ENCODE data around the gene KCTD3.

Gene KCTD3

DNA sequence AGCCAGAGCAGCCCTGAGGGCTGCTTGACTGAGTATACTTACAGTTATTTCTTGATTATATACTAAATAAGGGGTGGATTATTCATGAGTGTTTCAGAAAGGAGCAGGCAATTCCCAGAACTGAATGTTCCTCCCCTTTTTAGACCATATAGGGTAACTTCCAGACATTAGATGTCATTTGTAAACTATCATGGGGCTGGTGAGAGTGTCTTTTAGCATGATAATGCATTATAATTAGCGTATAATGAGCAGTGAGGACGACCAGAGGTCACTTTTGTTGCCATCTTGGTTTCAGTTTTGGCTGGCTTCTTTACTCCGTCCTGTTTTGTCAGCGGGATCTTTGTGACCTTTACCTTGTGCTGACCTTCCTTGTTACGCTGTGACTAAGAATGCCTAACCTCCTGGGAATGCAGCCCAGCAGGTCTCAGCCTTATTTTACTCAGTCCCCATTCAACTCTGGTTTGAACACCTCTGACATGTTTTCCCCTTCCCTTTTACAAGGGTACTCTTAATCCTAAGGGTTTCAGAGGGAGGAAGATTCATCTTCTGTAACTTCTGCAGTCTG lies 16.2 kb downstream of the KCTD3 start:
- Histone ChIP-seq H2AFZ (ENCODE audit: low read length) (no peak overlapping the region), H3K36me3 (replicated peaks; ENCODE audit: insufficient read depth, low read length) (0 out of 2 replicates have a peak, but pooled peaks cover 8% of the 10 kb centered on the region), H3K79me2 (ENCODE audit: low read length) (peaks cover under 1% of the 10 kb centered on the region; the same call in 1 of the 2 replicates), H3K9ac (ENCODE audit: low read length) (no peak overlapping the region), H3F3A (ENCODE audit: insufficient read depth, low read length) (no peaks in the 10 kb centered on the region), H3K9me2 (replicated peaks; ENCODE audit: insufficient read depth, low read length) (no peaks in the 10 kb centered on the region), H4K20me1 (ENCODE audit: insufficient read depth, low read length) (no peaks in the 10 kb centered on the region), H3K27ac (ENCODE audit: low read length) (no peak overlapping the region), H3K4me1 (ENCODE audit: low read length) (no peaks in the 10 kb centered on the region), H3K9me3 (replicated peaks; ENCODE audit: insufficient read depth, low read length) (no peaks in the 10 kb centered on the region), H3K4me3 (ENCODE audit: low read length) (no peak overlapping the region), H3K4me2 (ENCODE audit: low read depth, low read length) (no peak overlapping the region), H3K27me3 (replicated peaks; ENCODE audit: insufficient read depth, low read length) (no peaks in the 10 kb centered on the region)
- no peak for DNase-seq
- TF ChIP-seq EZH2phosphoT487 (IDR thresholded peaks at IDR 0.05; ENCODE audit: low read length) (no peak), EZH2 (optimal IDR thresholded peaks at IDR 0.05; ENCODE audit: low read depth, low read length) (no peak)
- TF ChIP-seq, protein P1, sequence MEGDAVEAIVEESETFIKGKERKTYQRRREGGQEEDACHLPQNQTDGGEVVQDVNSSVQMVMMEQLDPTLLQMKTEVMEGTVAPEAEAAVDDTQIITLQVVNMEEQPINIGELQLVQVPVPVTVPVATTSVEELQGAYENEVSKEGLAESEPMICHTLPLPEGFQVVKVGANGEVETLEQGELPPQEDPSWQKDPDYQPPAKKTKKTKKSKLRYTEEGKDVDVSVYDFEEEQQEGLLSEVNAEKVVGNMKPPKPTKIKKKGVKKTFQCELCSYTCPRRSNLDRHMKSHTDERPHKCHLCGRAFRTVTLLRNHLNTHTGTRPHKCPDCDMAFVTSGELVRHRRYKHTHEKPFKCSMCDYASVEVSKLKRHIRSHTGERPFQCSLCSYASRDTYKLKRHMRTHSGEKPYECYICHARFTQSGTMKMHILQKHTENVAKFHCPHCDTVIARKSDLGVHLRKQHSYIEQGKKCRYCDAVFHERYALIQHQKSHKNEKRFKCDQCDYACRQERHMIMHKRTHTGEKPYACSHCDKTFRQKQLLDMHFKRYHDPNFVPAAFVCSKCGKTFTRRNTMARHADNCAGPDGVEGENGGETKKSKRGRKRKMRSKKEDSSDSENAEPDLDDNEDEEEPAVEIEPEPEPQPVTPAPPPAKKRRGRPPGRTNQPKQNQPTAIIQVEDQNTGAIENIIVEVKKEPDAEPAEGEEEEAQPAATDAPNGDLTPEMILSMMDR (IDR thresholded peaks at IDR 0.05; ENCODE audit: low read length), result no peak

DNA sequence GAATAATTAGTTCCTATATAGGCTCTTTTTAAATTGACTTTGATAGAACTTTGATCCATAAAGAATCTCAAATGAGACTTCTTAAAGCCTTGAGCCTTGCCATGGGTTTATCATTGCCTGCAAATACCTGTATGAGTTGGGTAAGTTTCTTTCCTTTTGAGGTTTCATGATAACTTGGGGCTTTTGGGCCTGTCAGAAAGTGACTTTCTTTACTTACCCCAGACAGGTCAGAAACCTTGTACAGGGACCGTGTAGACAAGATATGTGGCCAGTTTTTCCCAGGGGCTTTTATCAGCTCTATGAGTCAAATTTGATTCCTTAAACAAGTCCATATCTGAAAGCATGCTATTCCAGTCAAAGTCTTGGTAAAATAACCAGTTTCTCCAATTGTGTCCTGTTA lies 17.3 kb downstream of the KCTD3 start:
- Histone ChIP-seq H3K27me3 (replicated peaks; ENCODE audit: insufficient read depth, low read length) (no peaks in the 10 kb centered on the region), H3K4me2 (ENCODE audit: low read depth, low read length) (no peak overlapping the region), H2AFZ (ENCODE audit: low read length) (no peak overlapping the region), H3K79me2 (ENCODE audit: low read length) (no peaks in the 10 kb centered on the region), H3K9me2 (replicated peaks; ENCODE audit: insufficient read depth, low read length) (no peaks in the 10 kb centered on the region), H3K36me3 (replicated peaks; ENCODE audit: insufficient read depth, low read length) (0 out of 2 replicates have a peak, but pooled peaks cover 6% of the 10 kb centered on the region), H3K4me1 (ENCODE audit: low read length) (no peaks in the 10 kb centered on the region), H3K27ac (ENCODE audit: low read length) (no peak overlapping the region), H3F3A (ENCODE audit: insufficient read depth, low read length) (no peaks in the 10 kb centered on the region), H3K9ac (ENCODE audit: low read length) (no peak overlapping the region), H4K20me1 (ENCODE audit: insufficient read depth, low read length) (no peaks in the 10 kb centered on the region), H3K4me3 (ENCODE audit: low read length) (no peak overlapping the region), H3K9me3 (replicated peaks; ENCODE audit: insufficient read depth, low read length) (no peaks in the 10 kb centered on the region)
- TF ChIP-seq, protein P1 (IDR thresholded peaks at IDR 0.05; ENCODE audit: low read length), result no peak
- TF ChIP-seq EZH2phosphoT487 (IDR thresholded peaks at IDR 0.05; ENCODE audit: low read length), result no peak
- no peak for DNase-seq

DNA sequence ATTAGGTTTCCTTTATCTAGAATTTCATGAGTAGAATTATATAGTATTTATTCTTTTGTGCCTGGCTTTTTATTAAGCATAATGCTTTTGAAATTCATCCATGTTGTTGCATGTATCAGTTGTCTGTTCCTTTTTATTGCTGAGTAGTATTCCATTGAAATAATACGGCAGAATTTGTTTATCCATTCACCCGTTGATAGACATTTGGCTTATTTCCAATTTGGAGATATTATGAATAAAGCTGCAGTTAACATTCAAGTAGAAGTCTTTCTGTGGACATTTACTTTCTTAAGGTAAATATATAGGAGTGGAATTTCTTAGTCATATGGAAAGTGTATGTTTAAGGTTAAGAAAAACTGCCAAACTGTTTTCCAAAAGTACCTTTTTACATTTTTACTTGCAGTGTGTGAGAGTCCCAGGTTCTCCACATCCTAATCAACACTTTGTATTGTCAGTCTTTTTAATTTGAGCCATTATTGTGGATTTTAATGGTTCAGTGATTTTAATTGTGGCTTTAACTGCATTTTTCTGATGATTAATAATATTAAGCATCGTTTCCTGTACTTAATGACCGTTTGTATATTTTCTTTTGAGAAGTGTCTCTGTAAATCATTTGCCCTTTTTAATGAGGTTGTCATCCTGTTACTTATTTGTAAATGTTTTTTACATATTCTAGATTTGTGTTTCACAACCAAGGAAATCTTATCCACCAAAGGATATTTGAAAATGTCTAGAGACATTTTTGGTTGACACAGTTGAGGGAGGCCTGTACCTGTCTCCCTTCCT lies 22.7 kb downstream of the KCTD3 start:
- H3K4me3 ChIP-seq (ENCODE audit: low read length), result no peak overlapping the region
- no peaks in the 10 kb centered on the region for H3K9me2 ChIP-seq (replicated peaks; ENCODE audit: insufficient read depth, low read length)
- no peaks in the 10 kb centered on the region for H3K27me3 ChIP-seq (replicated peaks; ENCODE audit: insufficient read depth, low read length)
- H3K27ac ChIP-seq (ENCODE audit: low read length), result no peak overlapping the region
- no peaks in the 10 kb centered on the region for H3K79me2 ChIP-seq (ENCODE audit: low read length)
- H4K20me1 ChIP-seq (ENCODE audit: insufficient read depth, low read length), result no peaks in the 10 kb centered on the region
- no peak overlapping the region for H3K9ac ChIP-seq (ENCODE audit: low read length)
- H3F3A ChIP-seq (ENCODE audit: insufficient read depth, low read length), result no peaks in the 10 kb centered on the region
- H3K9me3 ChIP-seq (replicated peaks; ENCODE audit: insufficient read depth, low read length), result no peaks in the 10 kb centered on the region
- H3K36me3 ChIP-seq (replicated peaks; ENCODE audit: insufficient read depth, low read length), result 0 out of 2 replicates have a peak, but pooled peaks cover 3% of the 10 kb centered on the region
- DNase-seq, result no peak
- H3K4me2 ChIP-seq (ENCODE audit: low read depth, low read length), result no peak overlapping the region
- TF ChIP-seq, protein P1 (IDR thresholded peaks at IDR 0.05; ENCODE audit: low read length), result no peak
- TF ChIP-seq EZH2phosphoT487 (IDR thresholded peaks at IDR 0.05; ENCODE audit: low read length) (no peak), EZH2 (optimal IDR thresholded peaks at IDR 0.05; ENCODE audit: low read depth, low read length) (no peak)
- H2AFZ ChIP-seq (ENCODE audit: low read length), result no peak overlapping the region
- no peaks in the 10 kb centered on the region for H3K4me1 ChIP-seq (ENCODE audit: low read length)

Data from MM.1S (cell line).